Heart right ventricle (tissue), 16 donors: ENCODE measurements around the gene IGSF9B. TPM values are rescaled to one million over a fixed set of nuclear protein-coding genes. Genes with fewer than 3 reads are reported as not detected.

Experiments
- ATAC-seq, 8 donors: fragments of 200-7000 bp; cut with Tn5 transposase; one replicate each; pipeline ENCODE4 v1.9.1; 2020; ENCODE audit warnings: mild to moderate bottlenecking in 8 of 8, moderate library complexity in 8 of 8, moderate number of reproducible peaks in 1 of 8
- DNase-seq, 2 donors: peaks; one replicate each; pipeline ENCODE4 v3.0.0-alpha.2; 2020
- H3K27ac ChIP-seq, 10 donors: fragments of 200-600 bp; sonication (generic) in 2 of 10; one replicate each; pipeline versions ENCODE4 v1.5.0 to v1.8.0; 2020 to 2022; ENCODE audit warnings: mild to moderate bottlenecking in 3 of 10
- H3K27me3 ChIP-seq, 7 donors: fragments of 200-600 bp; one replicate each; pipeline ENCODE4 v1.8.0; 2021 to 2022; ENCODE audit warnings: mild to moderate bottlenecking in 2 of 7
- H3K36me3 ChIP-seq, 9 donors: fragments of 200-600 bp; sonication (generic) in 1 of 9; one replicate each; pipeline versions ENCODE4 v1.5.0 to v1.8.0; 2020 to 2022; ENCODE audit warnings: mild to moderate bottlenecking in 2 of 9
- H3K4me1 ChIP-seq, 9 donors: fragments of 200-600 bp; sonication (generic) in 1 of 9; one replicate each; pipeline versions ENCODE4 v1.5.0 to v1.8.0; 2020 to 2022; ENCODE audit warnings: mild to moderate bottlenecking in 4 of 9
- H3K4me3 ChIP-seq, 10 donors: fragments of 200-600 bp; sonication (generic) in 2 of 10; one replicate each; pipeline versions ENCODE4 v1.5.0 to v1.8.0; 2020 to 2022; ENCODE audit warnings: mild to moderate bottlenecking in 7 of 10, moderate library complexity in 2 of 10
- H3K9me3 ChIP-seq, 11 donors: fragments of 200-600 bp in 10 of 11; sonication (generic) in 2 of 11; one replicate each; pipeline versions ENCODE4 v1.5.0 to v1.8.0; 2013 to 2022; ENCODE audit warnings: mild to moderate bottlenecking in 2 of 11, control low read depth in 1 of 11, moderate library complexity in 1 of 11
- WGBS, 2 donors: extraction: QIAGEN DNeasy Blood & Tissue Kit; methylation state at CpG; one replicate each; pipeline ENCODE4 v1.1.7; 2013; ENCODE audit warnings: inconsistent platforms in 1 of 2; 5-methylcytosine and 5-hydroxymethylcytosine counted together
- intact Hi-C, 10 donors: fragments of 100-400 bp; cut with DNase I; formaldehyde crosslinking; loops; one replicate each; pipeline versions ENCODE4 v1.11.1 to v1.14.2; 2022
- polyA plus RNA-seq, 2 donors: library from polyadenylated mRNA; stranded (reverse); fragments of 200-250 nt; gene quantifications; one replicate each; pipeline ENCODE4 v1.2.3, GENCODE V29; 2013
- total RNA-seq, 10 donors: library from RNA; stranded (reverse); fragmentation: NEBNext Ultra II Directional in 3 of 10; extraction: Animal tissue kit (Norgen Biotek cat#: 25700) in 3 of 10; gene quantifications; one replicate each; pipeline versions ENCODE4 v1.2.1 to v1.2.4, GENCODE V29; 2021 to 2023
- TF ChIP-seq, protein P1 (sequence below), 9 donors: fragments of 200-600 bp; sonication (generic) in 2 of 9; IDR thresholded peaks; one replicate each; pipeline versions ENCODE4 v1.5.0 to v1.8.0; 2021 to 2022; ENCODE audit warnings: antibody characterized with exemption in 9 of 9, mild to moderate bottlenecking in 5 of 9, moderate library complexity in 1 of 9
- donor health status: Arrhythmogenic right ventricular cardiomyopathy.
- donor health status: ischemic (EF 13 %, LVEDD 7.1; RV severe dilation, severe dysfunction).
- donor health status: healthy with polysubstance abuse.
- donor health status: DM: no; HTN: yes; CAD: no.
- donor health status: DM: no; HTN: no; CAD: no.
- donor health status: ischemic (EF 25% LVEDD 6.9; RV normal size, moderate dysfunction).
- donor health status: ischemic (EF 25% LVEDD 5.7; RV mildly dilated, moderate dysfunction).
- donor health status: healthy.
- donor health status: DM: yes; HTN: yes; CAD: no.
- donor health status: Ischemic cardiomyopathy.
- donor health status: ischemic (EF 35%, LVEDD 5.7; RV mildly dilated, moderate dysfunction).
- donor health status: nonischemic (EF 11% LVEDD 7.7; RV severe dilation, severe dysfunction).
- donor health status: DM: yes; HTN: yes; CAD: no.
- donor health status: PGD.
- donor health status: ischemic (EF 29% LVEDD 5.4; RV normal size, mild dysfunction).
- donor health status: nonischemic (EF 23%, LVEDD 6.1; RV moderate dilation, normal function).

IGSF9B gene
- total and polyA plus RNA-seq, 12 donors, result 6.7 to 72.3 (median 49.6) TPM

DNA sequence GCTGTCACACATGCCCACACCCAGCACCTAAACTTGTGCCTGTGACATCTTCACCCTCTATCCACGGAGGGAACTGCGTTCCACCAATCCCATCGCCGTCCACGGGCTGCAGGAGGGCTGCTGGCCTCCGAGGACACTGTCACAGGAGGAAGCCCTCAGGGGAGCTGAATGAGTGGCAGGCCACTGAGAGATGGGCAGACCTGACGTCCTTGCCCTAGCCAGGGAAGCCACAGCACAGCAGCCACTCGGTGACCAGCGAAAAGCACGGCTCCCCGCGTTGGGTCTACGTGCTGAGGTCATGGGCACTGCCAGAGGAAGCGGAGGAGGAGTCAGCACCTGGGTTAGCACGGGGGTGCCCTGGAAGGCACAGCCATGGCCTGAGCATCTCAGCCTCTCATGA lies 50.5 kb downstream of the IGSF9B start:
- ATAC-seq (peak in 2 of 8 donors; percentile 3 to 11), DNase-seq (no peak)
- Histone ChIP-seq H3K4me1 (no peaks in the 10 kb centered on the region), H3K27ac (no peak overlapping the region), H3K27me3 (no peaks in the 10 kb centered on the region), H3K4me3 (no peak overlapping the region), H3K36me3 (peaks cover 0 to 57% (median 11%) of the 10 kb centered on the region in 9 donors), H3K9me3 (no peaks in the 10 kb centered on the region)
- TF ChIP-seq, protein P1, sequence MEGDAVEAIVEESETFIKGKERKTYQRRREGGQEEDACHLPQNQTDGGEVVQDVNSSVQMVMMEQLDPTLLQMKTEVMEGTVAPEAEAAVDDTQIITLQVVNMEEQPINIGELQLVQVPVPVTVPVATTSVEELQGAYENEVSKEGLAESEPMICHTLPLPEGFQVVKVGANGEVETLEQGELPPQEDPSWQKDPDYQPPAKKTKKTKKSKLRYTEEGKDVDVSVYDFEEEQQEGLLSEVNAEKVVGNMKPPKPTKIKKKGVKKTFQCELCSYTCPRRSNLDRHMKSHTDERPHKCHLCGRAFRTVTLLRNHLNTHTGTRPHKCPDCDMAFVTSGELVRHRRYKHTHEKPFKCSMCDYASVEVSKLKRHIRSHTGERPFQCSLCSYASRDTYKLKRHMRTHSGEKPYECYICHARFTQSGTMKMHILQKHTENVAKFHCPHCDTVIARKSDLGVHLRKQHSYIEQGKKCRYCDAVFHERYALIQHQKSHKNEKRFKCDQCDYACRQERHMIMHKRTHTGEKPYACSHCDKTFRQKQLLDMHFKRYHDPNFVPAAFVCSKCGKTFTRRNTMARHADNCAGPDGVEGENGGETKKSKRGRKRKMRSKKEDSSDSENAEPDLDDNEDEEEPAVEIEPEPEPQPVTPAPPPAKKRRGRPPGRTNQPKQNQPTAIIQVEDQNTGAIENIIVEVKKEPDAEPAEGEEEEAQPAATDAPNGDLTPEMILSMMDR (IDR thresholded peaks at IDR 0.05), result no peak
- intact Hi-C loops, result no loop called here
- WGBS, 2 donors, result 89% methylated on average over 15 of the region's 15 CpGs

DNA sequence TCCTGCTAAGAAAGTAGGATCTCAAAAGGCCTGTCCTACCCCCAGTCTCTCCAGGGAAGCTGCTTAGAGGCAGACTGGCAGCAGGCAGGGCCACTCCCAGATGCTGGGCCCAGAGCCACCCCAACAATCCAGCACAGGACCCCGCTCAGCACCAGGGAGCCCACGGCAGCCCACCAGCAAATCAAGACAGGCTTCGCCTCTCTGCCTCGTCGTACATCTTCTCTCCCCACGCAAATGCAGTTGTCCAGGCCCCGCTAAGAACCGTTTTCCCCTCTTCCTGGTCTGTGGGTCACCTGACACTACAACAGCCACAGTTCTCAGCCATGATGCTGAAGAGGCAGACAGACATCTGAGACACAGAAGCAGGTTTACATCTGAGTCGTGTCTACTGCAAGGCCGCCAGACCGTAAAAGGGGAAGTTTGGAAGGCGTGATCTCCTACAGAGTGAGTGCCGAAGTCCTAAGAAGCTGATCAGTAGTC lies 51.1 kb downstream of the IGSF9B start:
- Histone ChIP-seq H3K4me3 (no peak overlapping the region), H3K36me3 (peaks cover 0 to 51% (median 11%) of the 10 kb centered on the region in 9 donors), H3K27ac (no peak overlapping the region), H3K27me3 (no peaks in the 10 kb centered on the region), H3K4me1 (no peaks in the 10 kb centered on the region), H3K9me3 (no peaks in the 10 kb centered on the region)
- ATAC-seq, result no peak
- no peak for DNase-seq
- TF ChIP-seq, protein P1 (IDR thresholded peaks at IDR 0.05), result no peak
- intact Hi-C loops, result no loop called here
- WGBS, 2 donors, result 91 to 93% methylated on average over 13 of the region's 13 CpGs

DNA sequence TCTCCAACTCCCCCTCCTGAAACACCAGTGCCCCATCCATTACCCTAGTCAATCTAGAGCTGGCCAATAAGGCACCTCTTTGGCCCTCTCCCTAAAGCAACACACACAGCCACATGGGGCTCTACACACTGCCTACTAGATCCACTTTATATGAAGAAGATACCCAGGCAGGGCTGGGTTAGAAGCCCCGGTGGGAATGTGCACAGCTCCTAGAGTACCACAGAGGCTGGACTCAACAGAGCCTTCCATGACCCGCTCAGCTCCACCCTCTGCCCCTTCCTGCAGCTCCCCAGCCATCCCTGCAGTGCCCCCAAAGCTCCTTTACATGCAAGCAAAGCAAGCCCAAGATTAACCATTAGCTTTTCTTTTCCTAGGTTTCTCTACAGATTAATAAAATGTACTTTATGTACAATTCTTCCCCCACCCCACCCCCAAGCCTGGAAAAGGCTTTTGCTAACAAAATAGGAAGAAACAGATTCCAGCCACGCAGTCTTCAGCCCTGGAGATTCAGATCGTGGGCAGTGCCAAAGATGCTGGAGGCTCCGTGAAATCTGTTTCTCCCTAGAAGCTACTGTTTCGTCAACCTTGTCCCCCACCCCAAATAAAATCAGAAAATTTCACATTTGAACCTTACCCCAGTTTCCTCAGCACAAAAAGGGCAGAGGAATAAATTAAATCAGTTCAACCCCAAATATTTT lies 51.8 kb downstream of the IGSF9B start:
- H3K27me3 ChIP-seq, result no peaks in the 10 kb centered on the region
- H3K9me3 ChIP-seq, result no peaks in the 10 kb centered on the region
- intact Hi-C loops, result no loop called here
- no peak for ATAC-seq
- H3K4me3 ChIP-seq, result no peak overlapping the region
- H3K36me3 ChIP-seq, result peaks cover 0 to 44% (median 11%) of the 10 kb centered on the region in 9 donors
- DNase-seq, result no peak
- 92% methylated on average over 6 of the region's 6 CpGs for WGBS, 2 donors
- H3K27ac ChIP-seq, result no peak overlapping the region
- TF ChIP-seq, protein P1 (IDR thresholded peaks at IDR 0.05), result no peak
- no peaks in the 10 kb centered on the region for H3K4me1 ChIP-seq

DNA sequence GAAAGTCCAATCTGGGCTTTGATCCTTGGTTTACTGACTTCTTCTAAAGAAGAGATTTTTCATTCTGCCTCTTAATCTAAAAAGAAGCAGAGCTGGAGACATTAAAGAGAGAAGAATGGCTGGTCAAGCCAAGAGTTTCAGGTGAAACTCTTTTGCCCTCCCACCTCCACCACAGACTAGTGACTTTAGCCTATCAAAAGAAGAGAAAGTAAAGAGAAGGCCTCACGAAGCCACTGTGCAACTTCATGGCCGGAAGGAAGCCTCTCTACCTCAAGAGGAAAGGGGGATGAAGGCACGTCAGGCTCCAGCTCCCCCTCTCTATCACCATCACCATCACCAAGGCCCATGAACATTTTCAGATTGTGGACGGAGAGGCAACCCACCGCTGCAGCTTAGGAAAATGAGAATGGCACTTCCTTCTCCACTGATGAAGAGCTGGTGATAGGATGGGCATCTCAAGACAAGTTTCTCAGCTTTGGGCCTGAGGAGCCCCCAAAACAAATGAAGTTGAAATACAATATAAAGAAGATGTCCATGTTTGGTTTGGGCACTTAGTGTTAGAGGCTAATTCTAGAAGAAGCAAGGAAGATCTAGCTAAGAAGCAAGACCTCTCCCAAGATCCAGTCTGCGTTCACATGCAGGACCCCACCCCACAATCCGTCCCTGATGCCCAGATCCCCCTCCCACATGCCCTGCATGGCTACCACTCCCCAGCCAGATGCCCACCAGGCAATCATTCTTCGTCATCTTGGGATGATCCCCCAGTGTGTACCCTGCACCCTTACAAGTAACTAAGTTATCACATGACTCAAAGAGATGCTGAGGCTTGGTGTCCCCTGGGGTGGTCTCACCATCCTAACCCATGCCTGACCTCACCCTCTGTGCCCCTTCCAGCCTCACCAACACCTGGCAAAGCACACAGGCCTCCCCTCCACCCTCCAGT lies 52.6 kb downstream of the IGSF9B start:
- Histone ChIP-seq H3K27ac (no peak overlapping the region), H3K4me3 (no peak overlapping the region), H3K4me1 (no peaks in the 10 kb centered on the region), H3K9me3 (no peaks in the 10 kb centered on the region), H3K36me3 (peaks cover 0 to 36% (median 4%) of the 10 kb centered on the region in 9 donors), H3K27me3 (no peaks in the 10 kb centered on the region)
- intact Hi-C loops, result no loop called here
- ATAC-seq (no peak), DNase-seq (no peak)
- 90 to 96% methylated on average over 8 of the region's 8 CpGs for WGBS, 2 donors
- TF ChIP-seq, protein P1 (IDR thresholded peaks at IDR 0.05), result no peak
